HG03439 (cell line): ENCODE measurements around the gene FBLN2.

Experiments
- ATAC-seq: cut with Tn5 transposase; IDR thresholded peaks from one replicate; pipeline ENCODE4 v1.9.1; 2021; ENCODE audit warnings: mild to moderate bottlenecking, moderate library complexity; ENCODE audit not compliant: unreplicated experiment

FBLN2 gene

DNA sequence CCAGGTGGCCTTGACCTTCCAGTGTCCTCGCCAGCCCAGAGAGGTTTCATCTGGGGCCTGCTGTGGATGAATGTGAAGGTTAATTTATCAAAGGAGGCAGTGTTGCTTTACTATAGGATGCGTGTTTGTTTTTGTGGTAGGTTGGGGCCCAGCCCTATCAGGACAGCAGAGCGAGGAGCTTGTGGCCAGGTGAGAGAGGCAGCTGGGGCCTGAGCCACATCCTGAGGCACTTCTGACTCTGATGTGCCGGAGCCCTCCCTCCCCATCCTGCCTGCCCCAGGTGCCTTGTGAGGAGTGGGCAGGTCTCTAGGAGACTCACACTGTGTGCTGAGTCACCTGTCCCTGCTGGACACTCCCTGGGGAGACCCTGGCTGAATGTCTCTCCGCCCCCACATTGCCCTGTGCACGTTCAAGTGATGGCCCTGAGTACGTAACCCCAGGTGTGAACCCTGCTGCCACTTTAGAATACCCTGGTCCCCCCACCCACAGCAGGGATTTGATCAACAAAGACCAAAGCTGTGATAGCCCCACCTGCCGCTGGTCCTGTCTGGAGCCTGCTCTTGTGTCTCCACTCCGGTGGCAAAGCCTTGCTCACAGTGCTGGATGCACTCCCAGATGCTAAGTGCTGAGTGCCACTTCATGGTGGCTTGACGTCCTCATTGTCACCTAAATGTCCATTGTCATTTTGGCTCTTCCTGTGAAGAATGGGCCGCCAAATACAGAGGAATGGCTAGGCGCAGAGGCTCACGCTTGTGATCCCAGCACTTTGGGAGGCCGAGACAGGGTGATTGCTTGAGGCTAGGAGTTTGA, 16.0 kb downstream of the FBLN2 start:
- no peak for ATAC-seq

DNA sequence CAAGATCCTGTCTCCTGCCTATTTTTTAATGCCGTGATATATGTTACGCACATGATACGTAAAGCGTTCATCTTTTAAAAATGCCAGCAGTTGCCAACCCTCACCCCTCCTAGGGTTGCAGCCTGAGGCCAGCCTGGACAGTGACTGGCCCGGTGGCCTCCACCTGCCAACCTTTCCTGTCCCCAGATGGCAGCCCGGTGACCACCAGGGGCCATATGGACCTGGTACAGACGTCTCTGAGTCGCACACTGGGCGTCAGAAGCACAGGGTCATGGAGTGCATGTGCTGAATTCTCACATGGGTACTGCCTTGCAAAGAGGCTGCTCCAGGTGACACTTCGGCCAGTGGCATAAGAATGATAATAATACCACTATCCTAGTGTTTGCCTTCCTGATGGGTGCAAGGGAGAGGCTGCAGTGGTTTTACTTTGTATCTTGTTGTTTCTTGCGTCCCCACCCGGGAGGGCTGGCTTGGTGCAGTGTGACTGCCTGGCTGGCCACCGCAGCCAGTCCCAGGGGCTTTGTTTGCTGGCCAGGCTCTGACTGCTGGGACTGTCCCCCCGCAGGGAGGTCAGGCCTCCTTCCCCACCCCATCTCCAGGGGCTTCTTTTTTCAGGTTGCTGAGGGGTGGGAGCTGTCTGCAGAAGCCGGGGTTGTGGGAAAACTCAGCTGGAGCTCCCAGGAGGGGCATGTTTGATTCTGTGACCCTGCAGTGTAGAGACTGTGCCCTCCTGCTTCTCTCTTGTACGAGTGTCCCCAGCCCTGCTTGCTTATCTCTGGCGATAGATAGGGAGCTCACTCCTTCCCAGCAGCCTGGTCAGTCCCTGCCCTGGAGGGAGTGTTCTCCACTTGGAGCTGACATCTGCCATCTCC, 16.9 kb downstream of the FBLN2 start:
- no peak for ATAC-seq

DNA sequence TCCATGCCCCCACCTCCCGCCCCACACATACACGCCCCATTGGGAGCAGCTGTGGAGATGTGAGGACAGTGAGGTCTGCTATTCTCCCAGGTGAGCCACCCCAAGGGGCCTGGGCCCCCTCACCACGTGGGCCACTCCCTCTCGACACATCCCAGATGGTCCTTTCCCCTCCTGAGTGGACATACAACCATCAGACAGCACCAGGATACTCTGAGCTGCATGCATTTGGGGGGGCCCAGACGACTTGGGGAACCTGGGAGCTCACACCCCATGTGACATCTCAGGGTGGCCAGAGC, 17.5 kb downstream of the FBLN2 start:
- no peak for ATAC-seq

DNA sequence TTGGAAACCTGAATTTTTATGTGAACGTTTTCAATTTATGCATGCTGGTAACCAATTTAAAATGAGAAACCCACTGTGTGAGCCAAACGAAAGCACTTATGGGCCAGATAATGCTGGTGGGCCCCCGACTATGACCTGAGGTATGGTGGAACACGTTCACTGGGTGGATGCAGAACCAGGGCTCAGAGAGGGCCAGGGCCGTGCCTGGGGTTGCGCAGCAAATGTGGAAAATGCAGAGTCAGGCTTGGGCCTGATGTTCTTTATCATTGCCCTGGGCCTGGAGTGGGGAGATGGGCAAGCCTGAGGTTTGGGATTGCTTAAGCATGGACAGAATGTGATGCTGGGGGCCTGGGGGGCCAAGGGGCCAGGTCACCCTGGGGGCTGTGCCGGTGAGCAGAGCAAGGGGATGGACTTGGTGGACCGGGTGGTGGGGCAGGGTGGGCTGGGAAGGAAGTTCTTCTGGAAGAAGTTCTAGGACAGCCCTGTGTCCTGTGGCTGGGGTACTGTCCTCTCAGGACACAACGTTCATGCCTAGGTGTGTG, 17.9 kb downstream of the FBLN2 start:
- ATAC-seq, result no peak

DNA sequence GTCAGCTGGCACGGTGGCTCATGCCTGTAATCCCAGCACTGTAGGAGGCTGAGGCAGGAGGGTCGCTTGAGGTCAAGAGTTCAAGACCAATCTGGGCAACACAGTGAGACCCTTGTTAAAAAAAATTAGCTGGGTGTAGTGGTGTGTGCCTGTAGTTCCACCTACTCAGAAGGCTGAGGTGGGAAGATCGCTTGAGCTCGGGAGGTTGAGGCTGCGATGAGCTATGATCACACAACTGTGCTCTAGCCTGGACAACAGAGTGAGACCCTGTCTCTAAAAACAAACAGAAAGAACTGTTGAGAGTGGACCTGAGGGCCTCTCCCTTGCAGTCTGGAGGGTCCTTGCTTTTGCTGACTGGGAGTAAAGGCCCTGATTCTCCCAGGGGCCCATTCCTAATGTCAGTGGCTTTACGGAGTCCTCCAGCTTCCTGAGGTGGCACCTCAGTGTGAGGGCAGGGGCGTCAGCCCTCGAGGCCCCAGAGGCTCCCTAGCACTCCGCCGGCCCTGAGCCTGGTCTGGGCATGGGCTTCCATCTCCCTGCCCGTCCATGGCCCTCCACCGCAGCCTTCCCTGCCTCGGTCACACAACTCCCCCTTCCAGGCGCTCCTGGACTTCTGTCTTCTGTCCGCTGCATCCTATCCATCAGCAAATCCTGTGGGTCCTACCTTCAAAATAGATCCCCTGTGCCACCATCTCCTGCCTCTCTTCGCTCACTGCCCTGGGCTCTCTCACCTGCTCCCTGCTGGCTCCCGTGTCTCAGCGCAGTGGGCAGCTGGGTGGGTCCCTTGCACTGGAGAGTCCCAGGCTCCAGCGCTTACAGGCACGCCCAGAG, 19.0 kb downstream of the FBLN2 start:
- ATAC-seq, result no peak

DNA sequence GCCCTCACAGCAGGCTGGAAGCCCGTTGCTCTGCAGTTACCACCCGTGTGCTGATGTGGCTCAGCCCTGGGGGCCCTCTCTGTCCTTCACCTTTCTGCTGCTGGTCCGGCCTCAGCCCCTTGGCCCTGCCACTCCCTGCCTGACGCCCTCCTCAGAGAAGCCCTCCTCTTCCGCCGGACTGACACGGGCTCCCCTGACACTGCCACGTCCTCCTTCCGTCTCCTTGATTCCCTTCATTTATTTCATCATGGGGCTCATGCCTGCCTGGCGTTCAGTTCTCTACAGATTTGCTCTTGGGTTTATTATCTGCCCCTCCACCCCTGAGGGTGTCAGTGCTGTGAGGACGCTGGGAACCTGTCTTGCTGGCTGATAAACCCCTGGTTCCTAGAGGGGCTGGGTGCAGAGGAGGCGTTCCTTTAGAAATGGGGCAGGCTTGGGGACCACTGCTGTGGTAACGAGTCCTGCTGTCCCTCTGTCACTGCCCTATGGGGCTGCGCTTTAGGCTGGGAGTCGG, 19.6 kb downstream of the FBLN2 start:
- no peak for ATAC-seq

DNA sequence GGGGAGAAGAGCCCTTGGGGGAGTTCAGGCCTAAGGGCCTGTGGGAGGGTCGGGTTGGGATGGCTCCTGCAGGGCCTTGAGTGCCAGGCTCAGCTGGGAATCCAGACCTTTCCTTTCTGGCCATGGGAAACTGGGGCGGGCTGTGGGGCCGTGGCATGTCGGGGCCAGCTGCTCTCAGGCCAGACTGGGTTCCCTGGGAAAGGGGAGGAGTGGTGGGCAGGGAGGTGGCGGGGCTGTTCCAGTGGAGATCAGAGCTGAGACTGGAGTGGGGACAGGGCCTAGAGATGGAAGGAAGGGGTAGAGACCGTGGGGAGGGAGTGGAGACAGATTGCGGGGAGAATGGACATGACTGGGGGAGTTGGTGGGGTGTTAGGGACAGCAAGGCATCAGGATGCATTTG, 20.3 kb downstream of the FBLN2 start:
- no peak for ATAC-seq

DNA sequence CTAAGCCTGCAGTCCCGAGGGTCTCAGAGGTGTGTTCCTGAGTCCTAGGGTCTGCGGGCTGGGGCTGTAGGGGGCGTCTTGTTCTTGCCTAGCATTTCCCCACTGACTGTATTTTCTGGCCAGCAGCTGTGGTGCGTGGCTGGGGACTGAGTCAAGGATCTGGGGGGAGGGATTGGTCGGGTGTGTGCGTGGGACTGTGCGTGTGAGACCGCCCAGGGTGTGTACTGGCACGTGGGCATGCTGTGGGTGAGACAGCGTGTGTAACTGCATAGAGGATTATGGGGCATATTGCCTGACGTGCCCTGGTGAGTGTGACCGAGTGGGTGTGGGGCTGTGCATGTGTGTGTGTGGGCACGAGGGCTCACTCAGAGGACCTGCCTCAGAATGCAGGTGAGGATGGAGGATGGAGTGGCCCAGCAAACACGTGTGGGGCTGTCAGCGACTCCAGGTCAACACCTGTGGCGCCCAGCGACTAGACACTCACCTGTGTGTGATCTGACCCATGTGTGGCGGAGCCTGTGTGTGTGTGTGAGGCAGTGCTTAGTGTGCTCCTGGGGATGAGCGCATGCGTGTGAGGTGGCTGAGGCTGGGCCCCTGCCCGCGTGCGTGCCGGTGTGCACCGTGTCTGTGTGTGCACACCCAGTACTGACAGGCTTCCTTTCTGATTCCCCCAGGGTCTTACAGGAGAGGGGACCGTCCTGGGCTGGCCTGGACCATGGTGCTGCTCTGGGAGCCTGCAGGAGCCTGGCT, 20.9 kb downstream of the FBLN2 start:
- no peak for ATAC-seq

DNA sequence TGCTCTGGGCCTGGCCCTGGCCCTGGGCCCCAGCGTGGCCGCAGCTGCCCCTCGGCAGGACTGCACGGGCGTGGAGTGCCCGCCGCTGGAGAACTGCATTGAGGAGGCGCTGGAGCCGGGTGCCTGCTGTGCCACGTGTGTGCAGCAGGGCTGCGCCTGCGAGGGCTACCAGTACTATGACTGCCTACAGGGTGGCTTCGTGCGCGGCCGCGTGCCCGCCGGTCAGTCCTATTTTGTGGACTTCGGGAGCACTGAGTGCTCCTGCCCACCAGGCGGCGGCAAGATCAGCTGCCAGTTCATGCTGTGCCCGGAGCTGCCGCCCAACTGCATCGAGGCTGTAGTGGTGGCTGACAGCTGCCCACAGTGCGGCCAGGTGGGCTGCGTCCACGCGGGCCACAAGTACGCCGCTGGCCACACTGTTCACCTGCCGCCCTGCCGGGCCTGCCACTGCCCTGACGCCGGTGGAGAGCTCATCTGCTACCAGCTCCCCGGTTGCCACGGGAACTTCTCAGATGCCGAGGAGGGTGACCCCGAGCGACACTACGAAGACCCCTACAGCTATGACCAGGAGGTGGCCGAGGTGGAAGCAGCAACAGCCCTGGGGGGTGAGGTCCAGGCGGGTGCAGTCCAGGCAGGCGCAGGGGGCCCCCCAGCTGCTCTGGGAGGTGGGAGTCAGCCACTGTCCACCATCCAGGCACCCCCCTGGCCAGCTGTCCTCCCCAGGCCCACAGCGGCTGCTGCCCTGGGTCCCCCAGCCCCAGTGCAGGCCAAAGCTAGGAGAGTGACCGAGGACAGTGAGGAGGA, 21.7 kb downstream of the FBLN2 start:
- ATAC-seq, result no peak

DNA sequence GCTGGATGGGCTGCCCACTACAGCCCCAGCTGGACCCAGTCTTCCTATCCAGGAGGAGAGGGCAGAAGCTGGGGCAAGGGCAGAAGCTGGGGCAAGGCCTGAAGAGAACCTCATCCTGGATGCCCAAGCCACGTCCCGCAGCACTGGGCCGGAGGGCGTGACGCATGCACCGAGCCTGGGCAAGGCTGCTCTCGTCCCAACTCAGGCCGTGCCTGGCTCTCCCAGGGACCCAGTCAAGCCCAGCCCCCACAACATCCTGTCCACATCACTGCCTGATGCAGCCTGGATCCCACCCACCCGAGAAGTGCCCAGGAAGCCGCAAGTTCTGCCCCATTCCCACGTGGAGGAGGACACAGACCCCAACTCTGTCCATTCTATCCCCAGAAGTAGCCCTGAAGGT, 22.3 kb downstream of the FBLN2 start:
- no peak for ATAC-seq

DNA sequence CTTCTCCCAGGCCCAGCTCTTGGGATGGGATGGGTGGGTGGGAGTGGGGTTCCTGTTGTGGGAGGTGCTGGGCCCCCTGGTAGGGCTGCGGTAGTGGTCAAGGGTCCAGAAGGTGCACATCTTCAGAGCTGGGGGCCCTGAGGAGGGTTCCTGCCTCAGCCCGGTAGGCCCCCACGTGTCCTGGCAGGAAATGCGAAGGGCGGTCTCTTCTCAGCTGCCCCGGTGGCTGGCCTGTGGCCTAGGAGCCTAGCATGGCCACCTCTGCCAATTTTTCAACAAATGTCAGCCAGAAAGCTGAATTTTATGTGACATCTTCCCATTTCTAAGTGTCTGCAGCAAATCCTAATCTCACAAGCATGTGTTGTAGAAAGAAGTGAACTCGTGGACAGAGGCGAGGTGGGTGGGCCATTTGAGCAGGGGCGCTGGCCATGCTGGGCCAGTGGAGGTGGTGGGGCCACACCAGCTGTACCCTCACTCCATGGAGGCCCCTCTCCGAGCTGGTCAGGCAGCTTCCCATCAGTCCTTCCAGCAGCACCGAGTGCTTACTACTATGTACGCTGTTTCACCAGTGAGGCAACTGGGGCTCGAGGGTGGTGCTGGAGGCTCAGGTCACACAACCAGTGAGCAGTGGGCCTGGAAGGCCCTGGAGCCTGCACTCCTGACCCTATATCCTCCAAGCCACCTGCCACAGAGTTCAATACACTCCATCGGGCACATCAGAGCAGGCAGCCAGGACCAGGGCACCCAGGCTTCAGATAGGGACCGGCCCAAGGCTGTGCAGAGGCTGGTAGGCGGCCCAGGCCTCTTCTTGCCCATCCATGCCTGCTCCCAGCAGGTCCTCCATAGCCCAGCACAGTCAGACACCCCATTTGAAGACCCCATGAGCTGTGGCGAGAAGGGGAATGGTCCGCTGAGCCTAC, 23.2 kb downstream of the FBLN2 start:
- ATAC-seq, result no peak

DNA sequence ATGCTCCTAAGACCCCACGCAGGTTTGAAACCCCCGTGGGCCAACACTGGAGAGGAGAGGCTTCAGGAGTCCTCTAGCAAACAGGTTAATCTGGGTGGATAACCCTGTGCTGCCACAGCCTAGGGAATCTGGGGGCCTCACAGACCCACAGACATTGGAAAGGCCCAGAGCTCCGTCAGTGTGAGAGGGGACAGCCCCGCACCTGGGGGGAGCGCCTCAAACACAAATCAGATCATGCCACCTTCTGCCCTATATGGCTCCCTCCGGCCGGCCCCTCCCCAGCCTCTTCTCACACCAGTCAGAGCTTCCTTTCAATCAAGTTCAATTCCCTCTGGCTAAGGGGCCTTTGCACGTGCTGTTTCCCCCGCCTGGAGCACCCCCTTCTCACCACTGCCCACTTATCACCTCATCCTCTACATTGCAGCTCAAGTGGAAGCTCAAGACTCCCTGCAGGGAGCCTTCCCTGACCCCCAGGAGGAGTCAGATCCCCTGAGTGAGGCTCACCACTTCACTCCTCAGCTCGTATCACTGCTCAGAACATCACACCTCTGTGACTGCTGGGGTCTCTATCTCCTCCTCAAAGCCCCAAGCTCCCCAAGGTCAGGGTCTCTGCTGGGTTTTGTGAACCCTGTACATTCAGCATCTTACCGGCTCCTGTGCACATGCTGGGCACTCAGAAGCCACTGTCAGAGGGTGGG, 24.1 kb downstream of the FBLN2 start:
- no peak for ATAC-seq

DNA sequence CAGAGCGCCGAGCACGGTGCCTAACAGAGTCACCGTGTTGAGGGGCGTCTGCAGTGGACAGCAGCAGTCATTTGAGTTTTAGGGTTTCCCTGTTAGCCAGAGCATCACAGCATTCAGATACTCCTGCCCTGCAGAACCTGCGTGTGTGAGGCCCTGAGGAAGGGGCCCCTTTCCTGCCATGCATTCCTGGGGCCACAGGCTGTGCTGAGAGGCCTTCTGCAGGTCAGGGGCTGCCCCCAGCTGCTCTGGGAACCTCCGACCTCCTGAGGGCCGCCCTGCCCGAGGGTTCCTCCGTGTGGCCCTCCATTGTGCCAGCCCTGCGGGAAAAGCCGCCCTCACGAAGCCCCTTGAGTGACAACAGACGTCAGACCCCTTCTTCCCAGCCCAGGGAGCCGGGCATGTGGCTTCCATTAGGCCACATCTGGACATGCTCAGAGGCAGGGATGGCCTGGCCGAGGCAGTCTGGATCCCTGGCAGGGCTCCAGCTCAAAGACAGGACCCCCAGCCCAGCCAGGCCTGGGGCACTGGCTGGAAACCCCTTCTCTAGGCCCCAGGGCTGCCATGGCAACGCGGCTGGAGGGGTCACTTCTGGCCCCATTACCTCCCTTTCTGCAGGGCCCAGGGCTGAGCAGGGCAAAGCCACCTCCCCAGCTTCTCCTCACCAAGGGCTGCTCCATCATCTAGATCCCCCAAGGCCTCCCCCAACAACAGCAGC, 25.3 kb downstream of the FBLN2 start:
- ATAC-seq, result no peak

DNA sequence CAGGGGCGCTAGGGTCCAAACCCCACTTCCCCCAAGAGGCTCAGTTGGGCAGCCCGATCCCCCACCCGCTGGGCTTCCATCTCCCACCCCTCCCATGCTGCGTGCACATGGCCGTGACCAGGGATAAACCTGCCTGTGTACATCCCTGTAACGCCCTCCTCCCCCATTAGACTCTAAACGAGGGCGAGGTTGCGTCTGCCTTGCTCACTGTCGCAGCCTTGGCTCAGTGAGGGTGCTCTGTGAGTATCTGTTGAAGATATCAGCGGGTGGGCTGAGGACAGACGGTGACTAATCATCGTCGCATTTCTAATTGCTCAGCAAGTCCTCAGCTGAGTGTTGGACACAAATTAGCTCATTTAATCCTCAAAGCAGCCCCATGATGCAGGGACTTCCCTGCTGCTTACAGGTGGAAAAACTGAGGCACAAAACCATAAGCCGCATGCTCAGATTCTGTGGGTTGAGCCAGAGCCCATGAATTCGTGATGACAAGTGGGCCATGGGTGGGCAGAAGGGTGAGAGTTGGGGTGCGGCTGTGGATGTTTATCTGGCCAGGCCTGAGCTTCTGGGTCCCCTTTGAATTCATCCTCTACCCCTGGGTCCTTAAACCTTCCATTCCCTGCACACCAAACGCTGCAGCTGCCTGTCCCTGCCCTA, 26.0 kb downstream of the FBLN2 start:
- no peak for ATAC-seq

DNA sequence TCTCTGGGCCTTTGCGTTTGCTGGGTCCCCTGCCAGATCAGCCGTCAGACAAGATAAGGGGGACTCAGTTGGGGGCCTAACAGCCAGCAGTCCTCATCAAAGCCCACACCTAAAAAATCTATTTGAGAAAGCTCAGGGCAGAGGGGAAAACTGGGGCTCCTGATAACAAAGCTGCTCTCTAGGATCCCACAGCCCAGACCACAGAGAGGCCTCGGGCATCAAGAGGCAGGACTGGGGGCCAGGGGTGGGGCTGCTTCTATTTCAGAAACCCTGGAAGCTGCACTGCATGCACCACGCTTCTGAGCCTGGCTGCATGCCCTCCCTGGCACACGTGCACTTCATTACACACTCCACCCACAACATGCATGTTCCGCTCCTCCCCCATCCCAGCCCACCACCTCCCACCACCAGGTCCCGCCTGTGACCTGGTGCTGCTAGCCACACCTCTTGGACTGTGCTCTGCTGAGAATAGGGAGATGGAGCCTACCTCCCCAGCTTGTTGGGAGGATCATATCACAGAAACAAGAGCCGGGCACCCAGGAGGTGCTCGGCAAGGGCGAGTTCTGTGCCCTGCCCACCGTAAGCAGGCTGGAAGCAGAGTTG, 26.6 kb downstream of the FBLN2 start:
- no peak for ATAC-seq
